BLaER1 (cell line): ENCODE results near the gene LAMC2.

ENCODE experiments used
- H3K27ac ChIP-seq: shearing (Covaris generic); formaldehyde crosslinking; 2 replicates; pipeline ENCODE4 v1.8.1; 2022
- H3K27me3 ChIP-seq: shearing (Covaris generic); formaldehyde crosslinking; 2 replicates; pipeline ENCODE4 v1.8.1; 2022
- H3K36me3 ChIP-seq: shearing (Covaris generic); formaldehyde crosslinking; 2 replicates; pipeline ENCODE4 v1.8.1; 2022
- H3K4me1 ChIP-seq: shearing (Covaris generic); formaldehyde crosslinking; 2 replicates; pipeline ENCODE4 v1.8.1; 2022
- H3K4me2 ChIP-seq: shearing (Covaris generic); formaldehyde crosslinking; 2 replicates; pipeline ENCODE4 v1.8.1; 2022
- H3K4me3 ChIP-seq: shearing (Covaris generic); formaldehyde crosslinking; 2 replicates; pipeline ENCODE4 v1.8.1; 2022
- H3K9ac ChIP-seq: shearing (Covaris generic); formaldehyde crosslinking; 2 replicates; pipeline ENCODE4 v1.8.1; 2022
- H3K9me3 ChIP-seq: shearing (Covaris generic); formaldehyde crosslinking; 2 replicates; pipeline ENCODE4 v1.8.1; 2022
- H4K20me1 ChIP-seq: shearing (Covaris generic); formaldehyde crosslinking; 2 replicates; pipeline ENCODE4 v1.8.1; 2022
- Cebpa-rat ChIP-seq: shearing (Covaris generic); IDR thresholded peaks from 2 replicates; pipeline ENCODE4 v1.8.1; 2022

Gene LAMC2

GRCh38 chr1:183219616-183220009, 33.5 kb downstream of the LAMC2 start:
- peak overlapping the region; percentile 78 for H3K4me2 ChIP-seq
- H3K9me3 ChIP-seq: no peaks in the 10 kb centered on the region
- H3K27ac ChIP-seq: no peak overlapping the region
- peaks cover 28% of the 10 kb centered on the region for H3K4me1 ChIP-seq
- no peaks in the 10 kb centered on the region for H3K27me3 ChIP-seq
- no peak overlapping the region; the same call in 1 of the 2 replicates for H3K9ac ChIP-seq
- TF ChIP-seq Cebpa-rat: no peak
- no peaks in the 10 kb centered on the region for H4K20me1 ChIP-seq
- no peaks in the 10 kb centered on the region for H3K36me3 ChIP-seq
- H3K4me3 ChIP-seq: no peak overlapping the region

- H3K36me3 ChIP-seq: no peaks in the 10 kb centered on the region
- no peaks in the 10 kb centered on the region for H3K9me3 ChIP-seq
- TF ChIP-seq Cebpa-rat: no peak
- no peak overlapping the region for H3K9ac ChIP-seq
- H3K4me2 ChIP-seq: no peak overlapping the region
- H3K4me3 ChIP-seq: no peak overlapping the region
- peaks cover 15% of the 10 kb centered on the region for H3K27me3 ChIP-seq
- H4K20me1 ChIP-seq: no peaks in the 10 kb centered on the region
- no peak overlapping the region for H3K27ac ChIP-seq
- H3K4me1 ChIP-seq: peaks cover 26% of the 10 kb centered on the region
These were observed 36.8 kb downstream of the LAMC2 start for GRCh38 chr1:183222909-183223308.

GRCh38 chr1:183223467-183223866, 37.4 kb downstream of the LAMC2 start:
- no peak overlapping the region for H3K4me3 ChIP-seq
- H3K36me3 ChIP-seq: no peaks in the 10 kb centered on the region
- no peak for TF ChIP-seq Cebpa-rat
- H3K4me1 ChIP-seq: peaks cover 20% of the 10 kb centered on the region
- no peaks in the 10 kb centered on the region for H4K20me1 ChIP-seq
- no peaks in the 10 kb centered on the region for H3K9me3 ChIP-seq
- peaks cover 15% of the 10 kb centered on the region for H3K27me3 ChIP-seq
- no peak overlapping the region for H3K4me2 ChIP-seq
- no peak overlapping the region for H3K9ac ChIP-seq
- no peak overlapping the region for H3K27ac ChIP-seq

- peaks cover 15% of the 10 kb centered on the region for H3K27me3 ChIP-seq
- H3K27ac ChIP-seq: no peak overlapping the region
- H3K4me2 ChIP-seq: no peak overlapping the region
- no peak overlapping the region for H3K4me3 ChIP-seq
- no peak for TF ChIP-seq Cebpa-rat
- H4K20me1 ChIP-seq: no peaks in the 10 kb centered on the region
- H3K36me3 ChIP-seq: no peaks in the 10 kb centered on the region
- no peak overlapping the region for H3K9ac ChIP-seq
- H3K4me1 ChIP-seq: no peaks in the 10 kb centered on the region
- no peaks in the 10 kb centered on the region for H3K9me3 ChIP-seq
These were observed 40.3 kb downstream of the LAMC2 start for GRCh38 chr1:183226361-183226760.

GRCh38 chr1:183226963-183227362, 40.9 kb downstream of the LAMC2 start:
- Histone ChIP-seq H3K9ac (no peak overlapping the region), H4K20me1 (no peaks in the 10 kb centered on the region), H3K27me3 (peaks cover 15% of the 10 kb centered on the region), H3K27ac (no peak overlapping the region), H3K9me3 (no peaks in the 10 kb centered on the region), H3K4me2 (no peak overlapping the region), H3K36me3 (no peaks in the 10 kb centered on the region), H3K4me3 (no peak overlapping the region), H3K4me1 (no peaks in the 10 kb centered on the region)
- no peak for TF ChIP-seq Cebpa-rat

GRCh38 chr1:183227422-183228346, 41.6 kb downstream of the LAMC2 start:
- Histone ChIP-seq H3K27ac (no peak overlapping the region), H4K20me1 (no peaks in the 10 kb centered on the region), H3K4me1 (no peaks in the 10 kb centered on the region), H3K9me3 (no peaks in the 10 kb centered on the region), H3K9ac (no peak overlapping the region), H3K4me2 (no peak overlapping the region), H3K27me3 (peaks cover 15% of the 10 kb centered on the region), H3K36me3 (no peaks in the 10 kb centered on the region), H3K4me3 (no peak overlapping the region)
- no peak for TF ChIP-seq Cebpa-rat

GRCh38 chr1:183228347-183229220, 42.5 kb downstream of the LAMC2 start:
- H3K27ac ChIP-seq: no peak overlapping the region
- no peak overlapping the region for H3K4me2 ChIP-seq
- H3K4me3 ChIP-seq: no peak overlapping the region
- no peak for TF ChIP-seq Cebpa-rat
- no peaks in the 10 kb centered on the region for H3K36me3 ChIP-seq
- H3K4me1 ChIP-seq: no peaks in the 10 kb centered on the region
- no peaks in the 10 kb centered on the region for H4K20me1 ChIP-seq
- no peak overlapping the region for H3K9ac ChIP-seq
- H3K9me3 ChIP-seq: no peaks in the 10 kb centered on the region
- peaks cover 15% of the 10 kb centered on the region for H3K27me3 ChIP-seq

- Histone ChIP-seq H3K36me3 (no peaks in the 10 kb centered on the region), H3K9ac (no peak overlapping the region), H3K4me2 (no peak overlapping the region), H3K27me3 (peaks cover 15% of the 10 kb centered on the region), H3K4me3 (no peak overlapping the region), H3K27ac (no peak overlapping the region), H3K9me3 (no peaks in the 10 kb centered on the region; the same call in 1 of the 2 replicates), H4K20me1 (no peaks in the 10 kb centered on the region), H3K4me1 (no peaks in the 10 kb centered on the region)
- TF ChIP-seq Cebpa-rat: no peak
These were observed 44.3 kb downstream of the LAMC2 start for GRCh38 chr1:183230413-183230812.

- no peak overlapping the region for H3K4me2 ChIP-seq
- no peaks in the 10 kb centered on the region for H3K36me3 ChIP-seq
- TF ChIP-seq Cebpa-rat: no peak
- no peak overlapping the region for H3K9ac ChIP-seq
- no peaks in the 10 kb centered on the region; the same call in 1 of the 2 replicates for H3K9me3 ChIP-seq
- H3K27me3 ChIP-seq: peaks cover 11% of the 10 kb centered on the region
- no peak overlapping the region for H3K27ac ChIP-seq
- H3K4me3 ChIP-seq: no peak overlapping the region
- no peaks in the 10 kb centered on the region for H3K4me1 ChIP-seq
- no peaks in the 10 kb centered on the region for H4K20me1 ChIP-seq
These were observed 45.5 kb downstream of the LAMC2 start for GRCh38 chr1:183231545-183231944.

- Histone ChIP-seq H3K36me3 (no peaks in the 10 kb centered on the region), H3K4me3 (no peak overlapping the region), H3K4me1 (no peaks in the 10 kb centered on the region), H3K27ac (no peak overlapping the region), H4K20me1 (no peaks in the 10 kb centered on the region), H3K9ac (no peak overlapping the region), H3K27me3 (no peaks in the 10 kb centered on the region), H3K4me2 (no peak overlapping the region), H3K9me3 (no peaks in the 10 kb centered on the region; the same call in 1 of the 2 replicates)
- no peak for TF ChIP-seq Cebpa-rat
These were observed 47.0 kb downstream of the LAMC2 start for GRCh38 chr1:183233113-183233512.
